ENCODE data around the gene RPS6KA2.

GRCh38 chr6:166639921-166640320, 12.9 kb upstream of the RPS6KA2 start:
- TF ChIP-seq HDGF (IDR thresholded peaks at IDR 0.05; ENCODE audit: borderline replicate concordance) = no peak
- TF ChIP-seq FOXM1 (IDR thresholded peaks at IDR 0.05; ENCODE audit: borderline replicate concordance) = no peak
- TF ChIP-seq NFRKB (IDR thresholded peaks at IDR 0.05) = no peak
- TF ChIP-seq SP1 (IDR thresholded peaks at IDR 0.05) = no peak
- no peak for TF ChIP-seq SUZ12 (IDR thresholded peaks at IDR 0.05)
- TF ChIP-seq BHLHE40 (IDR thresholded peaks at IDR 0.05; ENCODE audit: borderline replicate concordance) = no peak
- no peak for TF ChIP-seq ARNT (IDR thresholded peaks at IDR 0.05)
- no peak for TF ChIP-seq TARDBP (IDR thresholded peaks at IDR 0.05)
- TF ChIP-seq FOXK2 (IDR thresholded peaks at IDR 0.05) = no peak
- TF ChIP-seq FOXA1 (IDR thresholded peaks at IDR 0.05) = no peak
- no peak for TF ChIP-seq CTBP1 (IDR thresholded peaks at IDR 0.05; ENCODE audit: borderline replicate concordance)
- no peak for TF ChIP-seq LEF1 (IDR thresholded peaks at IDR 0.05; ENCODE audit: borderline replicate concordance)
